RWPE1 (cell line): ENCODE results near the gene ADCY10.
A peak's percentile ranks its signal among the peaks of the same experiment; 100 is the strongest.
"Not testable (repeated sequence)": the region's sequence is repeated elsewhere in the genome, so short reads cannot be mapped to it uniquely, and the experiment has no call there.

Experiments used
- CTCF ChIA-PET: fragments of 350-600 bp; sonication (Branson Sonifier 250); formaldehyde crosslinking; extraction: SDS; loops from one replicate; lab custom pipeline; 2021; lab: Yijun Ruan, JAX
- POLR2A ChIA-PET: fragments of 400-600 bp; formaldehyde crosslinking; extraction: SDS; loops from one replicate; lab custom pipeline; 2020; ENCODE audit warnings: antibody characterized with exemption; ENCODE audit not compliant: low non-redundant PET; lab: Yijun Ruan, JAX
- DNase-seq: peaks from one replicate; pipeline ENCODE4 v3.0.0; 2012; ENCODE audit warnings: low spot score
- H3K27ac ChIP-seq: fragments of 450-650 bp; 2 replicates; pipeline ENCODE4 v1.5.1; 2017
- CTCF ChIP-seq: fragments of 450-650 bp; conservative IDR thresholded peaks from 2 replicates; pipeline ENCODE4 v1.5.1; 2017; ENCODE audit warnings: low read depth, mild to moderate bottlenecking

Gene ADCY10

GRCh38 chr1:167936068-167936929 lies 22.4 kb upstream of the ADCY10 start, which contains the start of gene DCAF6:
Gene DCAF6 (plus strand): TSS chr1:167936683. CDS start chr1:167936912, 229 bp downstream.
- POLR2A ChIA-PET: interaction anchor here (0.6 to 1.0 kb wide), 3 partner anchors 127 to 221 kb away, joined by 3 read pairs; no protein-coding TSS in a partner anchor
- peak; percentile 98 for DNase-seq
- no peak for TF ChIP-seq CTCF
- peak within 1 kb of the TSS; percentile 97 for H3K27ac ChIP-seq
- CTCF ChIA-PET: interaction anchor here (0.6 to 1.2 kb wide), 2 partner anchors 133 to 347 kb away, joined by 3 to 4 read pairs; no protein-coding TSS in a partner anchor

GRCh38 chr1:167935216-167936067 lies 21.5 kb upstream of the ADCY10 start:
- POLR2A ChIA-PET: interaction anchor here (0.8 to 1.0 kb wide), 2 partner anchors 220 to 222 kb away, joined by 3 read pairs; no protein-coding TSS in a partner anchor
- peak overlapping the region; percentile 97 for H3K27ac ChIP-seq
- CTCF ChIA-PET: interaction anchor here (0.6 kb wide), 2 partner anchors 166 to 1579 kb away, joined by 3 read pairs; no protein-coding TSS in a partner anchor
- TF ChIP-seq CTCF: no peak
- DNase-seq: peak; percentile 28

GRCh38 chr1:167934426-167935215 lies 20.7 kb upstream of the ADCY10 start:
- POLR2A ChIA-PET: interaction anchor here (0.5 to 0.8 kb wide), 2 partner anchors 221 to 1600 kb away, joined by 3 to 5 read pairs; no protein-coding TSS in a partner anchor
- CTCF ChIA-PET: interaction anchor here (0.6 to 0.7 kb wide), 3 partner anchors 165 to 1580 kb away, joined by 3 read pairs; no protein-coding TSS in a partner anchor

GRCh38 chr1:167933788-167934187 lies 19.9 kb upstream of the ADCY10 start:
- no peak for DNase-seq
- POLR2A ChIA-PET: interaction anchor here (0.5 kb wide), 1 partner anchor 1600 kb away, joined by 5 read pairs; no protein-coding TSS in a partner anchor
- TF ChIP-seq CTCF: no peak
- CTCF ChIA-PET: interaction anchor here (0.7 kb wide), 1 partner anchor 192 kb away, joined by 3 read pairs; no protein-coding TSS in a partner anchor
- H3K27ac ChIP-seq: no peak overlapping the region

More at GRCh38 chr1:167934426-167935215, 20.7 kb upstream of the ADCY10 start:
- TF ChIP-seq CTCF: no peak
- H3K27ac ChIP-seq: peak overlapping the region; percentile 97
- no peak for DNase-seq

GRCh38 chr1:167929725-167930124 lies 15.8 kb upstream of the ADCY10 start:
- POLR2A ChIA-PET: no interaction called here
- TF ChIP-seq CTCF: no peak
- H3K27ac ChIP-seq: no peak overlapping the region
- CTCF ChIA-PET: no interaction called here
- DNase-seq: no peak

- POLR2A ChIA-PET, DNase-seq, CTCF ChIA-PET, H3K27ac ChIP-seq: not testable (repeated sequence)
These were observed 15.0 kb upstream of the ADCY10 start for GRCh38 chr1:167928919-167929318.
